ENCODE data around the gene MBOAT1.

DNA sequence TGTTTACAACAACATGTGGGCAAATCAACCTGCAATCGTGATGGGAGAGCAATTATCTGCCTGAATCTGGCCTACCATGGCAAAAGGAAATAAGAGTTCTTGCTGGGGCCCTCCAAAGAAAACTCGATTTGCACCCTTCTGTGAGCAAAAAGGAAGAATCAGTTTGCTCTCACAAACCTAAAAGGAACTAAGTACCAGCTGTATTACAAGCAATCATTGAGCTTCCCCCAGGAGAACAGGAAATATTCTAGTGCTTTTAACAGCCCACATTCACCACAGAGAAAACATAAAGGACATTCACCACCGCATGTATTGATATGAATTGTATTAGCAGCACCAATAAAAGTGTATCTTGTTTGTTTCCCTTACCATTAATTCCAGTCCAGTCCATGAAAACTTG, 75.0 kb downstream of the MBOAT1 start:
- TF ChIP-seq, protein P1, sequence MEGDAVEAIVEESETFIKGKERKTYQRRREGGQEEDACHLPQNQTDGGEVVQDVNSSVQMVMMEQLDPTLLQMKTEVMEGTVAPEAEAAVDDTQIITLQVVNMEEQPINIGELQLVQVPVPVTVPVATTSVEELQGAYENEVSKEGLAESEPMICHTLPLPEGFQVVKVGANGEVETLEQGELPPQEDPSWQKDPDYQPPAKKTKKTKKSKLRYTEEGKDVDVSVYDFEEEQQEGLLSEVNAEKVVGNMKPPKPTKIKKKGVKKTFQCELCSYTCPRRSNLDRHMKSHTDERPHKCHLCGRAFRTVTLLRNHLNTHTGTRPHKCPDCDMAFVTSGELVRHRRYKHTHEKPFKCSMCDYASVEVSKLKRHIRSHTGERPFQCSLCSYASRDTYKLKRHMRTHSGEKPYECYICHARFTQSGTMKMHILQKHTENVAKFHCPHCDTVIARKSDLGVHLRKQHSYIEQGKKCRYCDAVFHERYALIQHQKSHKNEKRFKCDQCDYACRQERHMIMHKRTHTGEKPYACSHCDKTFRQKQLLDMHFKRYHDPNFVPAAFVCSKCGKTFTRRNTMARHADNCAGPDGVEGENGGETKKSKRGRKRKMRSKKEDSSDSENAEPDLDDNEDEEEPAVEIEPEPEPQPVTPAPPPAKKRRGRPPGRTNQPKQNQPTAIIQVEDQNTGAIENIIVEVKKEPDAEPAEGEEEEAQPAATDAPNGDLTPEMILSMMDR (IDR thresholded peaks at IDR 0.05; ENCODE audit: insufficient read depth, low read length): no peak
- TF ChIP-seq GABPA (IDR thresholded peaks at IDR 0.05; ENCODE audit: low read depth): no peak
- no peak for TF ChIP-seq POLR2AphosphoS5 (IDR thresholded peaks at IDR 0.05; ENCODE audit: low read depth)
- TF ChIP-seq, protein P2, sequence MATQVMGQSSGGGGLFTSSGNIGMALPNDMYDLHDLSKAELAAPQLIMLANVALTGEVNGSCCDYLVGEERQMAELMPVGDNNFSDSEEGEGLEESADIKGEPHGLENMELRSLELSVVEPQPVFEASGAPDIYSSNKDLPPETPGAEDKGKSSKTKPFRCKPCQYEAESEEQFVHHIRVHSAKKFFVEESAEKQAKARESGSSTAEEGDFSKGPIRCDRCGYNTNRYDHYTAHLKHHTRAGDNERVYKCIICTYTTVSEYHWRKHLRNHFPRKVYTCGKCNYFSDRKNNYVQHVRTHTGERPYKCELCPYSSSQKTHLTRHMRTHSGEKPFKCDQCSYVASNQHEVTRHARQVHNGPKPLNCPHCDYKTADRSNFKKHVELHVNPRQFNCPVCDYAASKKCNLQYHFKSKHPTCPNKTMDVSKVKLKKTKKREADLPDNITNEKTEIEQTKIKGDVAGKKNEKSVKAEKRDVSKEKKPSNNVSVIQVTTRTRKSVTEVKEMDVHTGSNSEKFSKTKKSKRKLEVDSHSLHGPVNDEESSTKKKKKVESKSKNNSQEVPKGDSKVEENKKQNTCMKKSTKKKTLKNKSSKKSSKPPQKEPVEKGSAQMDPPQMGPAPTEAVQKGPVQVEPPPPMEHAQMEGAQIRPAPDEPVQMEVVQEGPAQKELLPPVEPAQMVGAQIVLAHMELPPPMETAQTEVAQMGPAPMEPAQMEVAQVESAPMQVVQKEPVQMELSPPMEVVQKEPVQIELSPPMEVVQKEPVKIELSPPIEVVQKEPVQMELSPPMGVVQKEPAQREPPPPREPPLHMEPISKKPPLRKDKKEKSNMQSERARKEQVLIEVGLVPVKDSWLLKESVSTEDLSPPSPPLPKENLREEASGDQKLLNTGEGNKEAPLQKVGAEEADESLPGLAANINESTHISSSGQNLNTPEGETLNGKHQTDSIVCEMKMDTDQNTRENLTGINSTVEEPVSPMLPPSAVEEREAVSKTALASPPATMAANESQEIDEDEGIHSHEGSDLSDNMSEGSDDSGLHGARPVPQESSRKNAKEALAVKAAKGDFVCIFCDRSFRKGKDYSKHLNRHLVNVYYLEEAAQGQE (IDR thresholded peaks at IDR 0.05; ENCODE audit: insufficient replicate concordance, low read depth): no peak
- no peak for TF ChIP-seq SPI1 (IDR thresholded peaks at IDR 0.05; ENCODE audit: borderline replicate concordance, low read depth)

Measured in HL-60 (cell line).